Body of pancreas (tissue), 4 donors: ENCODE results near the gene GRIA1. TPM values are rescaled to one million over a fixed set of nuclear protein-coding genes. Genes with fewer than 3 reads are reported as not detected.

Experiments used
- ATAC-seq: fragments of 150-250 bp; one replicate; pipeline ENCODE4 v1.9.1; 2016
- DNase-seq, 4 donors: peaks; one replicate each; pipeline ENCODE4 v3.0.0-alpha.2; 2019
- H3K27ac ChIP-seq, 4 donors: fragments of 200-600 bp; sonication (generic); 1 replicate in 3 of 4; 2 replicates in 1 of 4; pipeline versions ENCODE4 v1.5.1 to v1.6.1; 2016 to 2019; ENCODE audit warnings: mild to moderate bottlenecking in 1 of 4, mixed read lengths in 1 of 4, moderate library complexity in 1 of 4
- H3K27me3 ChIP-seq, 2 donors: fragments of 200-600 bp; sonication (generic); one replicate each; pipeline ENCODE4 v1.6.0; 2016; ENCODE audit warnings: mild to moderate bottlenecking in 1 of 2
- H3K36me3 ChIP-seq, 2 donors: fragments of 200-600 bp; sonication (generic); replicated peaks in 1 of 2; 2 replicates each; pipeline ENCODE4 v1.5.1; 2016; ENCODE audit warnings: low read depth in 2 of 2; ENCODE audit not compliant: insufficient read depth in 1 of 2
- H3K4me1 ChIP-seq: fragments of 200-600 bp; sonication (generic); one replicate; pipeline ENCODE4 v1.6.0; 2016
- H3K4me3 ChIP-seq, 2 donors: fragments of 200-600 bp; sonication (generic); 1 replicate in 1 of 2; 2 replicates in 1 of 2; pipeline ENCODE4 v1.5.1; 2016 to 2019
- H3K9me3 ChIP-seq, 3 donors: fragments of 200-600 bp; sonication (generic); 1 replicate in 2 of 3; 2 replicates in 1 of 3; pipeline ENCODE4 v1.5.1; 2016
- CTCF ChIP-seq, 7 experiments: fragments of 450-650 bp in 4 of 7; fragments of 200-600 bp in 3 of 7; sonication (generic) in 3 of 7; IDR thresholded peaks; one replicate each; pipeline ENCODE4 v1.5.1; 2016 to 2019; ENCODE audit warnings: antibody characterized with exemption in 7 of 7
- POLR2A ChIP-seq, 3 donors: fragments of 450-650 bp; IDR thresholded peaks; one replicate each; pipeline ENCODE4 v1.6.1; 2016; ENCODE audit warnings: antibody characterized with exemption in 3 of 3, mild to moderate bottlenecking in 2 of 3
- WGBS, 2 donors: methylation state at CpG; one replicate each; pipeline ENCODE4 v1.1.5; 2017; 5-methylcytosine and 5-hydroxymethylcytosine counted together
- intact Hi-C: fragments of 100-400 bp; cut with DNase I; formaldehyde crosslinking; loops from one replicate; pipeline ENCODE4 v1.15.1; 2023
- total RNA-seq, 2 donors: library from RNA; depleted of rRNA; stranded (reverse); fragments of >200 nt; gene quantifications; one replicate each; pipeline ENCODE4 v1.1.0, GENCODE V29; 2016

Gene GRIA1
- total RNA-seq, 2 donors from 2014 or later, result 0.26 to 2.6 TPM

DNA sequence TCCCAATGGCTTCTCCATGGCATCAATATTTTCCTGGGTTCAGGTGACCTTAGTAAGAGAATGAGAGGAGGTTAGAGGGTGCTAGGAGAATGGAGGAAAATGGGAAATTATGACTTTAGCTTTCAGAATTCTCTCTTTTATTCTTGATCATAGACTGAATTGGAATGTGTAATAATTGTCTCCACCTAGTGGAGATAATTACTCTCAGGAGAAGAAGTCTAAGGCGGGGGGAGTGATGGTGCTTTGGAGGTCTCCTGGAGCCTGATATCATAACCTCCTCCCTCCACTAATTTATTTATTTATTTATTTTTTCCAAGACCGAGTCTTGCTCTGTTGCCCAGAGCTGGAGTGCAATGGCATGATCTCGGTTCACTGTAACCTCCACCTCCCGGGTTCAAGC, 221.3 kb downstream of the GRIA1 start:
- H3K27ac ChIP-seq, result no peak overlapping the region
- H3K36me3 ChIP-seq, result no peaks in the 10 kb centered on the region
- H3K9me3 ChIP-seq, result no peaks in the 10 kb centered on the region
- H3K4me3 ChIP-seq, result no peak overlapping the region
- intact Hi-C loops, result no loop called here
- no peaks in the 10 kb centered on the region for H3K27me3 ChIP-seq
- no peak for TF ChIP-seq POLR2A (IDR thresholded peaks at IDR 0.05)
- no peak for TF ChIP-seq CTCF (IDR thresholded peaks at IDR 0.05)
- ATAC-seq (no peak), DNase-seq (no peak)
- WGBS, 2 donors, result 82 to 84% methylated on average over 4 of the region's 4 CpGs
- H3K4me1 ChIP-seq, result no peaks in the 10 kb centered on the region

- no peak for ATAC-seq
These were observed 222.5 kb downstream of the GRIA1 start for GRCh38 chr5:153712946-153713345.

DNA sequence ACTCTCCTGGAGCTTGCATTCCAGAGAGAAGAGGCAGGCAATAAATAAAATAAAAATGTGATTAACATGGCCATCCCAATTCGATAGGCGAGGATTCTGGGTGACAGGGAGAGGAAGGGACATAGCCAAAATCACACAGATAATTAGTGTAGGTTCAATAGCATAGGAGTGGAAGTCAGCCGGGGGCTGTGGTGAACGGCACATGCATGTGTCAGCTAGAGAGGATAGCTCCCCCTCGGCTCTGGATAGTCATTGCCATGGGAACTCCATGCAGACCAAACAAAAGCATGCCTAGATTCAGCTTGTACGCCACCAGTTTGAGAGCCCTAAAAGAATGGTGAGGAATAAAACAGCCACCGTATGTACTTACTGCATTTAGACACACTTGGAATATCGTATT, 223.5 kb downstream of the GRIA1 start:
- ATAC-seq (no peak), DNase-seq (no peak)
- Histone ChIP-seq H3K4me1 (no peaks in the 10 kb centered on the region), H3K27ac (no peak overlapping the region), H3K27me3 (no peaks in the 10 kb centered on the region), H3K4me3 (no peak overlapping the region), H3K9me3 (no peaks in the 10 kb centered on the region), H3K36me3 (no peaks in the 10 kb centered on the region)
- WGBS, 2 donors, result 36 to 48% methylated on average over 8 of the region's 8 CpGs
- intact Hi-C loops, result no loop called here
- TF ChIP-seq CTCF (IDR thresholded peaks at IDR 0.05), result no peak
- TF ChIP-seq POLR2A (IDR thresholded peaks at IDR 0.05), result no peak

More at GRCh38 chr5:153712946-153713345, 222.5 kb downstream of the GRIA1 start:
- TF ChIP-seq CTCF (IDR thresholded peaks at IDR 0.05), result no peak
- TF ChIP-seq POLR2A (IDR thresholded peaks at IDR 0.05), result no peak
- no peak for DNase-seq
- no peak overlapping the region for H3K27ac ChIP-seq
- H3K4me3 ChIP-seq, result no peak overlapping the region
- no peaks in the 10 kb centered on the region for H3K9me3 ChIP-seq
- intact Hi-C loops, result no loop called here
- WGBS, 2 donors, result 84 to 92% methylated on average over 3 of the region's 3 CpGs
- no peaks in the 10 kb centered on the region for H3K36me3 ChIP-seq
- H3K4me1 ChIP-seq, result no peaks in the 10 kb centered on the region
- H3K27me3 ChIP-seq, result no peaks in the 10 kb centered on the region

- Histone ChIP-seq H3K4me3 (no peak overlapping the region), H3K36me3 (no peaks in the 10 kb centered on the region), H3K27ac (no peak overlapping the region), H3K27me3 (no peaks in the 10 kb centered on the region), H3K9me3 (no peaks in the 10 kb centered on the region), H3K4me1 (no peaks in the 10 kb centered on the region)
- intact Hi-C loops, result no loop called here
- WGBS, 2 donors, result 39 to 42% methylated on average over 2 of the region's 2 CpGs
- DNase-seq, result no peak
- TF ChIP-seq CTCF (IDR thresholded peaks at IDR 0.05) (no peak), POLR2A (IDR thresholded peaks at IDR 0.05) (no peak)
- no peak for ATAC-seq
These were observed 224.3 kb downstream of the GRIA1 start for GRCh38 chr5:153714798-153715197.

DNA sequence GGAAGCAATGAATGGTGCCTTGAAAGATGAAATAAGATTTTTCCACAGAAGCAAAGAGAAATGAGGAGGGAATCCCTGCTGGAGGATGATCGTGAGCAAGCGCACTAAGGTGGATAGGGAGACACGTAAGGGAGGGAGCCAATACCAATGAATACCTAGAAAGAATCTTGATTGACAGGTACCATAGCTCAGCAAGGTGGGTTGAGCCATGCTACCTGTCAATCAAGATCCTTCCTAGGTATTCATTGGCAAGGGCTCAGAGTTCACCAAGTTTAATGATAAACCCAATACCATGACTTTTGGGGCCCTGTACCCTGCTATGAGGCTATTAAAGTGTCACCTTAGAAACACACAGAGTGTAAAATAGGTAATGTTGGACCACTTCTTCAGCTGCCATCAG, 226.8 kb downstream of the GRIA1 start:
- no peaks in the 10 kb centered on the region for H3K4me1 ChIP-seq
- WGBS, 2 donors, result 80 to 88% methylated on average over 3 of the region's 3 CpGs
- ATAC-seq (no peak), DNase-seq (no peak)
- intact Hi-C loops, result no loop called here
- H3K36me3 ChIP-seq, result no peaks in the 10 kb centered on the region
- no peak overlapping the region for H3K4me3 ChIP-seq
- no peaks in the 10 kb centered on the region for H3K9me3 ChIP-seq
- TF ChIP-seq CTCF (IDR thresholded peaks at IDR 0.05) (no peak), POLR2A (IDR thresholded peaks at IDR 0.05) (no peak)
- no peak overlapping the region for H3K27ac ChIP-seq
- H3K27me3 ChIP-seq, result no peaks in the 10 kb centered on the region
